MM.1S (cell line): ENCODE data around the gene RPS6KA3.
"Not testable (repeated sequence)": the region's sequence is repeated elsewhere in the genome, so short reads cannot be mapped to it uniquely, and the experiment has no call there.

Source experiments
- EZH2 ChIP-seq: fragments of 300-600 bp; sonication (generic); optimal IDR thresholded peaks from 2 replicates; pipeline ENCODE3; 2017; ENCODE audit warnings: low read depth, mild to moderate bottlenecking, antibody characterized with exemption, low read length, mixed read lengths
- EZH2phosphoT487 ChIP-seq: fragments of 300-600 bp; sonication (generic); IDR thresholded peaks from 2 replicates; pipeline ENCODE4 v1.6.1; 2018; ENCODE audit warnings: antibody characterized with exemption, low read length
- TF ChIP-seq, protein P1 (sequence below): fragments of 300-600 bp; sonication (generic); IDR thresholded peaks from 2 replicates; pipeline ENCODE4 v1.5.1; 2016; ENCODE audit warnings: antibody characterized with exemption, low read length, mixed read lengths

DNA sequence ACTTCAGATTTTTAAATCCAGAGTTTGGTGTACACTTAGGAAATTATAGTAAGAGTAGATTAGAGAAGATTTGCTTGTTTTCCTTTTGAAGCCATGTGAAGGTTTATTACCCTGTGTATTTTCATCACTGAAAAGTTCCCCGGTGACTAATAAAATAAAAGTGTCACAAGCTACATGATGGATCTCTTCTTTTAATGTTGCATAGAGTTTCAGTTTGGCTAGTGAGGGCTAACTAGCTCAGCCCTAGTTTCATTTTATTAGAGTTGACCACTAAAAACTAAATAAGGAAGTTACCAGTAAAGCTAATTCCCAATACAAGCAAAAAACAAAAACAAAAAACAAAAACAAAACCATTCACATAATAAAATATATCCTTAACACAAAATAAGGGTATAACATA, 139.9 kb downstream of the RPS6KA3 start:
- TF ChIP-seq, protein P1, sequence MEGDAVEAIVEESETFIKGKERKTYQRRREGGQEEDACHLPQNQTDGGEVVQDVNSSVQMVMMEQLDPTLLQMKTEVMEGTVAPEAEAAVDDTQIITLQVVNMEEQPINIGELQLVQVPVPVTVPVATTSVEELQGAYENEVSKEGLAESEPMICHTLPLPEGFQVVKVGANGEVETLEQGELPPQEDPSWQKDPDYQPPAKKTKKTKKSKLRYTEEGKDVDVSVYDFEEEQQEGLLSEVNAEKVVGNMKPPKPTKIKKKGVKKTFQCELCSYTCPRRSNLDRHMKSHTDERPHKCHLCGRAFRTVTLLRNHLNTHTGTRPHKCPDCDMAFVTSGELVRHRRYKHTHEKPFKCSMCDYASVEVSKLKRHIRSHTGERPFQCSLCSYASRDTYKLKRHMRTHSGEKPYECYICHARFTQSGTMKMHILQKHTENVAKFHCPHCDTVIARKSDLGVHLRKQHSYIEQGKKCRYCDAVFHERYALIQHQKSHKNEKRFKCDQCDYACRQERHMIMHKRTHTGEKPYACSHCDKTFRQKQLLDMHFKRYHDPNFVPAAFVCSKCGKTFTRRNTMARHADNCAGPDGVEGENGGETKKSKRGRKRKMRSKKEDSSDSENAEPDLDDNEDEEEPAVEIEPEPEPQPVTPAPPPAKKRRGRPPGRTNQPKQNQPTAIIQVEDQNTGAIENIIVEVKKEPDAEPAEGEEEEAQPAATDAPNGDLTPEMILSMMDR, result not testable (repeated sequence)
- not testable (repeated sequence) for TF ChIP-seq EZH2phosphoT487, EZH2
